Suprapubic skin (tissue), 4 donors: ENCODE data around the gene CARMIL3. TPM values are rescaled to one million over a fixed set of nuclear protein-coding genes. Genes with fewer than 3 reads are reported as not detected.
A peak's percentile ranks its signal among the peaks of the same experiment; 100 is the strongest.

Source experiments
- DNase-seq, 2 donors: peaks; one replicate each; pipeline ENCODE4 v3.0.0-alpha.2; 2019; ENCODE audit warnings: low spot score in 2 of 2
- H3K27ac ChIP-seq: fragments of 200-600 bp; sonication (generic); one replicate; pipeline ENCODE4 v1.5.1; 2019
- H3K27me3 ChIP-seq: fragments of 200-600 bp; sonication (generic); one replicate; pipeline ENCODE4 v1.5.1; 2019
- H3K36me3 ChIP-seq: fragments of 200-600 bp; sonication (generic); one replicate; pipeline ENCODE4 v1.5.1; 2019
- H3K4me1 ChIP-seq: fragments of 200-600 bp; sonication (generic); one replicate; pipeline ENCODE4 v1.5.1; 2019
- H3K4me3 ChIP-seq: fragments of 200-600 bp; sonication (generic); one replicate; pipeline ENCODE4 v1.5.1; 2019; ENCODE audit warnings: mild to moderate bottlenecking
- H3K9me3 ChIP-seq: fragments of 200-600 bp; sonication (generic); one replicate; pipeline ENCODE4 v1.5.1; 2019
- EP300 ChIP-seq: sonication (generic); formaldehyde crosslinking; IDR thresholded peaks from one replicate; pipeline ENCODE4 v1.6.1; 2017; ENCODE audit warnings: antibody characterized with exemption
- POLR2A ChIP-seq, 2 donors: fragments of 450-650 bp; IDR thresholded peaks; one replicate each; pipeline ENCODE4 v1.6.1; 2017; ENCODE audit warnings: antibody characterized with exemption in 2 of 2, mild to moderate bottlenecking in 2 of 2, moderate library complexity in 2 of 2
- POLR2AphosphoS5 ChIP-seq, 3 donors: sonication (generic); formaldehyde crosslinking; IDR thresholded peaks; one replicate each; pipeline ENCODE4 v1.6.1; 2017; ENCODE audit warnings: antibody characterized with exemption in 3 of 3
- WGBS: methylation state at CpG from one replicate; pipeline ENCODE4 v1.1.5; 2018; 5-methylcytosine and 5-hydroxymethylcytosine counted together
- total RNA-seq, 4 donors: library from RNA; depleted of rRNA; stranded (reverse); fragments of >200 nt; gene quantifications; one replicate each; pipeline ENCODE4 v1.1.0, GENCODE V29; 2016
- TF ChIP-seq, protein P1 (sequence below), 2 donors: fragments of 200-600 bp in 1 of 2; fragments of 450-650 bp in 1 of 2; sonication (generic) in 1 of 2; IDR thresholded peaks; one replicate each; pipeline ENCODE4 v1.5.1; 2016 to 2019; ENCODE audit warnings: antibody characterized with exemption in 2 of 2, mild to moderate bottlenecking in 1 of 2, moderate library complexity in 1 of 2

CARMIL3 gene
- total RNA-seq, 4 donors from 2014 or later, result 5.9 to 11.2 (median 7.7) TPM

DNA sequence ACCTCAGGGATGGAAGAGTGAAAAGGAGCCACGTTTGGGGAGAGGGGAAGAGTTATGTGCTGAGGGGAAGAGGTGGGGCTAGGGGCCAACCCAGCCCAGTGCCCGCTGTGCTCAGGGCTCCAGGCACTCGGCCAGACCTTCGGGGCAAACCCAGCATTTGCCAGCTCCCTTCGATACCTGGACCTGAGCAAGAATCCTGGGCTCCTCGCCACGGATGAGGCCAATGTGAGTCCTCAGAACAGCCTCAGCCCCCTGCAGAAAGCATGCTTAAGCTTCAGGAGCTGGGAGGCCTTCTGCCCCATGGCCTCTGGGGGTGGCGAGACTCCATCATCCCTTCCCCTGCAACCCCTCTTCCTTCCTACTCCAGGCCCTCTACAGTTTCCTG lies 5.0 kb downstream of the CARMIL3 start:
- WGBS, result 60% methylated on average over 2 of the region's 8 CpGs
- Histone ChIP-seq H3K4me3 (no peak overlapping the region), H3K27ac (no peak overlapping the region), H3K27me3 (no peaks in the 10 kb centered on the region), H3K4me1 (peaks cover 13% of the 10 kb centered on the region), H3K36me3 (no peaks in the 10 kb centered on the region), H3K9me3 (no peaks in the 10 kb centered on the region)
- no peak for DNase-seq
- TF ChIP-seq POLR2A (IDR thresholded peaks at IDR 0.05), result no peak
- TF ChIP-seq, protein P1, sequence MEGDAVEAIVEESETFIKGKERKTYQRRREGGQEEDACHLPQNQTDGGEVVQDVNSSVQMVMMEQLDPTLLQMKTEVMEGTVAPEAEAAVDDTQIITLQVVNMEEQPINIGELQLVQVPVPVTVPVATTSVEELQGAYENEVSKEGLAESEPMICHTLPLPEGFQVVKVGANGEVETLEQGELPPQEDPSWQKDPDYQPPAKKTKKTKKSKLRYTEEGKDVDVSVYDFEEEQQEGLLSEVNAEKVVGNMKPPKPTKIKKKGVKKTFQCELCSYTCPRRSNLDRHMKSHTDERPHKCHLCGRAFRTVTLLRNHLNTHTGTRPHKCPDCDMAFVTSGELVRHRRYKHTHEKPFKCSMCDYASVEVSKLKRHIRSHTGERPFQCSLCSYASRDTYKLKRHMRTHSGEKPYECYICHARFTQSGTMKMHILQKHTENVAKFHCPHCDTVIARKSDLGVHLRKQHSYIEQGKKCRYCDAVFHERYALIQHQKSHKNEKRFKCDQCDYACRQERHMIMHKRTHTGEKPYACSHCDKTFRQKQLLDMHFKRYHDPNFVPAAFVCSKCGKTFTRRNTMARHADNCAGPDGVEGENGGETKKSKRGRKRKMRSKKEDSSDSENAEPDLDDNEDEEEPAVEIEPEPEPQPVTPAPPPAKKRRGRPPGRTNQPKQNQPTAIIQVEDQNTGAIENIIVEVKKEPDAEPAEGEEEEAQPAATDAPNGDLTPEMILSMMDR (IDR thresholded peaks at IDR 0.05), result no peak
- TF ChIP-seq EP300, result no peak
- no peak for TF ChIP-seq POLR2AphosphoS5 (IDR thresholded peaks at IDR 0.05)

DNA sequence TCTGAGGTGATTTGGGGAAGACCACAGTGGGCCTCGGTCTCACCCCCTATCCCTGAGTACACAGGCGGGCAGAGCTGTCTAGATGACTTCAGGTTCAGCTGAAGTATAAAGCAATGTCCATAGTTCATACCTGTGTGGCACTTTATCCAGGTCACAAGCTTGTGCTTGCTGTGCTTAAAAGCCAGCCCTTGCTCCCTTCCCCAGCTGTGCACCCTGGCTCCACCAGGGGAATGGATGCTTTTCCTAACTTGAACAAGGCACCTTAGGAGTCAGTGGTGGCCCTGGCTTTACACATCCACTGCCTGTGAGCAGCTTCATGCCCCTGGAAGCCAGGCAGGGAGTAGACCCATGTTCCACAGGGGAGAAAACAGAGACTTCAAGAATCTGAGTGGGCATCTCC lies 5.5 kb downstream of the CARMIL3 start:
- no peak for DNase-seq
- Histone ChIP-seq H3K27me3 (no peaks in the 10 kb centered on the region), H3K4me3 (no peak overlapping the region), H3K36me3 (no peaks in the 10 kb centered on the region), H3K9me3 (no peaks in the 10 kb centered on the region), H3K4me1 (peaks cover 8% of the 10 kb centered on the region), H3K27ac (no peak overlapping the region)
- 100% methylated on average over 2 of the region's 2 CpGs for WGBS
- TF ChIP-seq, protein P1 (IDR thresholded peaks at IDR 0.05), result no peak
- TF ChIP-seq POLR2A (IDR thresholded peaks at IDR 0.05), result no peak
- no peak for TF ChIP-seq POLR2AphosphoS5 (IDR thresholded peaks at IDR 0.05)
- TF ChIP-seq EP300, result no peak

DNA sequence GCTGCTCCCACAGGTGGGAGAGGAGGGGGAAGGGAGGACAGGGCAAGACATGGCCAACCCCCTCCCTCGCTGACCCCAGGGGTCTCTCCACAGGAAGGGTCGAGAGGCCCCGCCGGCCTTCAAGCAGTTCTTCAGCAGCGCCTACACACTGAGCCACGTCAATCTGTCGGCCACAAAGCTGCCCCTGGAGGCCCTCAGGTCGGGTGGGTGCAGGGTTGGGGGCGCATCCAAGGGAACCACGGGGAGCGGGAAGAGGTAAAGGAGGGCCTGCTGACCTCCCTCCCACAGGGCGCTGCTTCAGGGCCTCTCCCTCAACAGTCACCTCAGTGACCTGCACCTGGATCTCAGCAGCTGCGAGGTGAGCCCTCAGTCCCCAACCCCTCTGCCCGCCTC lies 6.1 kb downstream of the CARMIL3 start:
- no peak for DNase-seq
- Histone ChIP-seq H3K27ac (no peak overlapping the region), H3K27me3 (no peaks in the 10 kb centered on the region), H3K4me1 (peaks cover 2% of the 10 kb centered on the region), H3K9me3 (no peaks in the 10 kb centered on the region), H3K36me3 (no peaks in the 10 kb centered on the region), H3K4me3 (no peak overlapping the region)
- TF ChIP-seq POLR2AphosphoS5 (IDR thresholded peaks at IDR 0.05), result no peak
- WGBS, result 70% methylated on average over 10 of the region's 14 CpGs

DNA sequence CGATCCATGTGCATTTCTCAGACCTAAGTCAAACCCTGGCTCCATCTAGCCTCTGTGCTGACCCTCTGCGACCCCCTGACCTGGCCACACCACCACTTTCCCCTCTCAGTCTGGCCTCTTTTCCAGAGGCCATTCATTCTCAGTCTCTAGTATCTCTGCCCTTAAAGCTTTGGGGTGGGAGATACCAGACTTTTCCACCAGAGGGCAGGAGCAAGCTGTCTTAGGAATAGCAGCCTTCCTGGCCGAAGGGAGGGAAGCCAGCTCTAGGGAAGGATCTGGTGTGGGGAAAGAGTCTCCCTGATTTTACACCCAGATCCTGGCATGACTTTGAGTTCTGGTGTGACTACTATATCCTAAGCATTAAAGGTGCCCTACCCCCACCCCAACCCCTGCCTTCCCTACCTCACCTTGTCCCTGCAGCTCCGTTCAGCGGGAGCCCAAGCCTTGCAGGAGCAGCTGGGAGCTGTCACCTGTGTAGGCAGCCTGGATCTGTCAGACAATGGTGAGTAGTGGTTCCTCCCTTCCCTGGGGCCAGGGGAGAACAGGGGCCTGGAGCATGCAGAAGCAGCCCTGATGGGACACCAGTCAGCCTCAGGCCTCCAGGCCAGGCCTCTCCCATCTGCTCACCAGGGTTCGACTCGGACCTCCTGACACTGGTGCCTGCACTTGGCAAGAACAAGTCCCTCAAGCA lies 6.6 kb downstream of the CARMIL3 start:
- H3K27me3 ChIP-seq, result no peaks in the 10 kb centered on the region
- H3K36me3 ChIP-seq, result no peaks in the 10 kb centered on the region
- no peak overlapping the region for H3K4me3 ChIP-seq
- no peak overlapping the region for H3K27ac ChIP-seq
- no peak for DNase-seq
- TF ChIP-seq, protein P1 (IDR thresholded peaks at IDR 0.05), result peak; percentile 87 to 91
- no peak for TF ChIP-seq POLR2A (IDR thresholded peaks at IDR 0.05)
- TF ChIP-seq EP300, result no peak
- H3K4me1 ChIP-seq, result no peaks in the 10 kb centered on the region
- WGBS, result 57% methylated on average over 7 of the region's 7 CpGs
- H3K9me3 ChIP-seq, result no peaks in the 10 kb centered on the region

DNA sequence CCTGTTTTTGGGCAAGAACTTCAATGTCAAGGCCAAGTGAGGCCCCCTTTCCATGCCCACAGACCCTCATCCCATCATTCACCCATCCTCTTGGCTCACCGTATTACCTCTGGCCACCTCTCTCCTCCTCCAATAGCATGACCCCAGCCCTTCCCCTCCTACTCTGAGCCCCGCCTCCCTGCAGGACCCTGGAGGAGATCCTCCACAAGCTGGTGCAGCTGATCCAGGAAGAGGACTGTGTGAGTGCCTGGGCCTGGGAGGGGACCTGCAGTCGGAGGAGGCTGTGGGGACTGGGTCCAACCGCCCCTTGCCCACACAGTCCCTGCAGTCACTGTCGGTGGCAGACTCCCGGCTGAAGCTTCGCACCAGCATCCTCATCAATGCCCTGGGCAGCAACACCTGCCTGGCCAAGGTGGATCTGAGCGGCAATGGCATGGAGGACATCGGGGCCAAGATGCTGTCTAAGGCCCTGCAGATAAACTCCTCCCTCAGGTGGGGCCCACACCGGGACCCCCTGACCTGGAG lies 7.2 kb downstream of the CARMIL3 start:
- H3K27me3 ChIP-seq, result no peaks in the 10 kb centered on the region
- 89% methylated on average over 9 of the region's 10 CpGs for WGBS

More for the DNA sequence above, 7.2 kb downstream of the CARMIL3 start:
- Histone ChIP-seq H3K36me3 (no peaks in the 10 kb centered on the region), H3K9me3 (no peaks in the 10 kb centered on the region), H3K27ac (no peak overlapping the region), H3K4me3 (no peak overlapping the region), H3K4me1 (no peaks in the 10 kb centered on the region)
- TF ChIP-seq, protein P1 (IDR thresholded peaks at IDR 0.05), result no peak
- no peak for TF ChIP-seq EP300
- TF ChIP-seq POLR2AphosphoS5 (IDR thresholded peaks at IDR 0.05), result no peak
- no peak for TF ChIP-seq POLR2A (IDR thresholded peaks at IDR 0.05)
- DNase-seq, result no peak
